ENCODE measurements around the gene FANCD2OS.
"Not testable (repeated sequence)": the region's sequence is repeated elsewhere in the genome, so short reads cannot be mapped to it uniquely, and the experiment has no call there.

The FANCD2OS gene

GRCh38 chr3:10106919-10107318, 1.1 kb downstream of the FANCD2OS start:
- no peak overlapping the region for H3K4me3 ChIP-seq (ENCODE audit: low read depth, low read length)
- DNase-seq (ENCODE audit: low read depth): no peak

GRCh38 chr3:10099041-10099440, 9.0 kb downstream of the FANCD2OS start:
- no peak for DNase-seq (ENCODE audit: low read depth)
- no peak overlapping the region for H3K4me3 ChIP-seq (ENCODE audit: low read depth, low read length)

- H3K4me3 ChIP-seq (ENCODE audit: low read depth, low read length): no peak overlapping the region
- DNase-seq (ENCODE audit: low read depth): no peak
Measured at GRCh38 chr3:10093678-10094077, 14.4 kb downstream of the FANCD2OS start.

- DNase-seq (ENCODE audit: low read depth): not testable (repeated sequence)
Measured at GRCh38 chr3:10091387-10091786, 16.7 kb downstream of the FANCD2OS start.

GRCh38 chr3:10090774-10091173, 17.3 kb downstream of the FANCD2OS start:
- DNase-seq (ENCODE audit: low read depth): not testable (repeated sequence)

More at GRCh38 chr3:10091387-10091786, 16.7 kb downstream of the FANCD2OS start:
- H3K4me3 ChIP-seq (ENCODE audit: low read depth, low read length): not testable (repeated sequence)

GRCh38 chr3:10090179-10090578, 17.9 kb downstream of the FANCD2OS start:
- no peak overlapping the region for H3K4me3 ChIP-seq (ENCODE audit: low read depth, low read length)
- DNase-seq (ENCODE audit: low read depth): no peak

More at GRCh38 chr3:10090774-10091173, 17.3 kb downstream of the FANCD2OS start:
- H3K4me3 ChIP-seq (ENCODE audit: low read depth, low read length): not testable (repeated sequence)

- no peak for DNase-seq (ENCODE audit: low read depth)
- H3K4me3 ChIP-seq (ENCODE audit: low read depth, low read length): no peak overlapping the region
Measured at GRCh38 chr3:10088256-10088655, 19.8 kb downstream of the FANCD2OS start.

- no peak for DNase-seq (ENCODE audit: low read depth)
- no peak overlapping the region for H3K4me3 ChIP-seq (ENCODE audit: low read depth, low read length)
Measured at GRCh38 chr3:10085738-10086137, 22.3 kb downstream of the FANCD2OS start.

- no peak for DNase-seq (ENCODE audit: low read depth)
- H3K4me3 ChIP-seq (ENCODE audit: low read depth, low read length): no peak overlapping the region
Measured at GRCh38 chr3:10081871-10082270, 26.2 kb downstream of the FANCD2OS start.

GRCh38 chr3:10074666-10075065, 33.4 kb downstream of the FANCD2OS start:
- H3K4me3 ChIP-seq (ENCODE audit: low read depth, low read length): no peak overlapping the region
- DNase-seq (ENCODE audit: low read depth): no peak

- not testable (repeated sequence) for DNase-seq (ENCODE audit: low read depth); H3K4me3 ChIP-seq (ENCODE audit: low read depth, low read length)
Measured at GRCh38 chr3:10070077-10070476, 38.0 kb downstream of the FANCD2OS start.

- no peak overlapping the region for H3K4me3 ChIP-seq (ENCODE audit: low read depth, low read length)
- no peak for DNase-seq (ENCODE audit: low read depth)
Measured at GRCh38 chr3:10055097-10055496, 53.0 kb downstream of the FANCD2OS start.
